SK-N-SH (cell line): ENCODE data around the gene STK39. TPM values are rescaled to one million over a fixed set of nuclear protein-coding genes. Genes with fewer than 3 reads are reported as not detected.

Experiments used
- CTCF ChIA-PET: fragments of 300-600, 350-600 bp; formaldehyde crosslinking; extraction: SDS; loops from one replicate; lab custom pipeline; 2021; lab: Yijun Ruan, JAX
- POLR2A ChIA-PET: fragments of 350-600 bp; sonication (Branson Sonifier 250); formaldehyde crosslinking; extraction: SDS; loops from one replicate; lab custom pipeline; 2020; ENCODE audit warnings: antibody characterized with exemption, inconsistent platforms; lab: Yijun Ruan, JAX
- DNase-seq: peaks from one replicate; pipeline ENCODE4 v3.0.0; 2012
- H2AFZ ChIP-seq: fragments of 200-600 bp; sonication (generic); 2 replicates; pipeline ENCODE4 v1.8.1; 2016; ENCODE audit warnings: antibody characterized with exemption, mild to moderate bottlenecking, low read depth
- H3F3A ChIP-seq: fragments of 200-600 bp; sonication (generic); replicated peaks from 2 replicates; pipeline ENCODE3; 2016; ENCODE audit warnings: antibody characterized with exemption, mild to moderate bottlenecking; ENCODE audit not compliant: insufficient read depth
- H3K27ac ChIP-seq, 2 experiments: fragments of 200-500 bp in 1 of 2; fragments of 200-600 bp in 1 of 2; sonication (Bioruptor generic) in 1 of 2; sonication (generic), shearing (Covaris generic) in 1 of 2; 2 replicates each; pipeline versions ENCODE4 v1.5.1 to v1.6.1; 2014 to 2016; ENCODE audit warnings: low read depth in 2 of 2, inconsistent platforms in 1 of 2, low read length in 1 of 2, mild to moderate bottlenecking in 1 of 2, mixed read lengths in 1 of 2
- H3K27me3 ChIP-seq: fragments of 200-600 bp; sonication (generic), shearing (Covaris generic); 2 replicates; pipeline ENCODE4 v1.6.1; 2016; ENCODE audit warnings: mixed run types; ENCODE audit not compliant: insufficient read depth
- H3K36me3 ChIP-seq, 2 experiments: fragments of 200-500 bp in 1 of 2; fragments of 200-600 bp in 1 of 2; sonication (Bioruptor generic) in 1 of 2; sonication (generic) in 1 of 2; replicated peaks in 1 of 2; 2 replicates each; pipeline versions ENCODE3 to v1.5.1; 2014 to 2016; ENCODE audit warnings: low read length in 1 of 2, mild to moderate bottlenecking in 1 of 2; ENCODE audit not compliant: insufficient read depth in 2 of 2, control insufficient read depth in 1 of 2
- H3K4me1 ChIP-seq, 2 experiments: fragments of 200-500 bp in 1 of 2; fragments of 200-600 bp in 1 of 2; sonication (Bioruptor generic) in 1 of 2; sonication (generic), shearing (Covaris generic) in 1 of 2; 2 replicates each; pipeline versions ENCODE4 v1.5.1 to v1.6.1; 2014 to 2016; ENCODE audit warnings: low read depth in 1 of 2, low read length in 1 of 2, mixed run types in 1 of 2; ENCODE audit not compliant: insufficient read depth in 2 of 2, control insufficient read depth in 1 of 2
- H3K4me2 ChIP-seq: fragments of 200-600 bp; sonication (generic), shearing (Covaris generic); 2 replicates; pipeline ENCODE4 v1.6.1; 2017; ENCODE audit warnings: mixed run types
- H3K4me3 ChIP-seq, 2 experiments: fragments of 200-500 bp in 1 of 2; fragments of 200-600 bp in 1 of 2; sonication (Bioruptor generic) in 1 of 2; sonication (generic), shearing (Covaris generic) in 1 of 2; 2 replicates each; pipeline versions ENCODE4 v1.5.1 to v1.8.1; 2014 to 2016; ENCODE audit warnings: low read depth in 2 of 2, inconsistent platforms in 1 of 2, low read length in 1 of 2, mild to moderate bottlenecking in 1 of 2, mixed read lengths in 1 of 2, moderate library complexity in 1 of 2
- H3K79me2 ChIP-seq: fragments of 200-600 bp; sonication (generic); 2 replicates; pipeline ENCODE4 v1.8.1; 2017; ENCODE audit warnings: mild to moderate bottlenecking; ENCODE audit not compliant: insufficient read depth
- H3K9ac ChIP-seq: fragments of 200-600 bp; sonication (generic); 2 replicates; pipeline ENCODE4 v1.6.1; 2017; ENCODE audit warnings: mixed run types
- H3K9me2 ChIP-seq: fragments of 200-600 bp; sonication (generic); 2 replicates; pipeline ENCODE4 v1.6.1; 2017; ENCODE audit warnings: mixed run types
- H3K9me3 ChIP-seq: fragments of 200-600 bp; sonication (generic); 2 replicates; pipeline ENCODE4 v1.6.1; 2017; ENCODE audit warnings: mixed run types, mild to moderate bottlenecking, moderate library complexity
- H4K20me1 ChIP-seq: fragments of 200-600 bp; sonication (generic); 2 replicates; pipeline ENCODE4 v1.6.1; 2017; ENCODE audit warnings: mild to moderate bottlenecking, mixed run types; ENCODE audit not compliant: insufficient read depth
- ELF1 ChIP-seq: IDR thresholded peaks from 2 replicates; pipeline ENCODE4 v1.4.0; 2012
- EP300 ChIP-seq, 2 experiments: IDR thresholded peaks; 2 replicates each; pipeline versions ENCODE4 v1.4.0 to v1.6.1; 2012; ENCODE audit warnings: borderline replicate concordance in 1 of 2, low read depth in 1 of 2, low read length in 1 of 2
- EZH2phosphoT487 ChIP-seq: fragments of 200-600 bp; sonication (generic); IDR thresholded peaks from 2 replicates; pipeline ENCODE4 v1.6.1; 2017; ENCODE audit warnings: low read depth, mixed run types, mild to moderate bottlenecking, antibody characterized with exemption, moderate library complexity, borderline replicate concordance
- FOSL2 ChIP-seq: IDR thresholded peaks from 2 replicates; pipeline ENCODE4 v1.4.0; 2012; ENCODE audit warnings: low read depth, mild to moderate bottlenecking, moderate library complexity, borderline replicate concordance
- FOXJ3 ChIP-seq: sonication (generic); formaldehyde crosslinking; IDR thresholded peaks from 2 replicates; pipeline ENCODE4 v1.5.1; 2020; ENCODE audit warnings: mild to moderate bottlenecking, missing genetic modification reagents
- GATA2 ChIP-seq: sonication (generic); formaldehyde crosslinking; IDR thresholded peaks from 2 replicates; pipeline ENCODE4 v1.5.0; 2020; ENCODE audit warnings: mild to moderate bottlenecking, missing genetic modification reagents
- NRF1 ChIP-seq: IDR thresholded peaks from 2 replicates; pipeline ENCODE4 v1.6.1; 2012; ENCODE audit warnings: low read depth, mild to moderate bottlenecking, low read length
- RCOR1 ChIP-seq: fragments of 150-350 bp; IDR thresholded peaks from 2 replicates; pipeline ENCODE4 v1.6.1; 2017; ENCODE audit warnings: antibody characterized with exemption, low read length
- TCF12 ChIP-seq: IDR thresholded peaks from 2 replicates; pipeline ENCODE4 v1.4.0; 2012
- WGBS: methylation state at CpG from one replicate; pipeline ENCODE4 v1.1.6; 2017; ENCODE audit warnings: low lambda C conversion rate; 5-methylcytosine and 5-hydroxymethylcytosine counted together
- polyA plus RNA-seq, 3 experiments: library from polyadenylated mRNA; depleted of rRNA; stranded (reverse); fragments of >200 nt; gene quantifications; 2 replicates each; pipeline ENCODE4 v1.2.3, GENCODE V29; 2012
- TF ChIP-seq, protein P1 (sequence below): fragments of 200-600 bp; sonication (generic); IDR thresholded peaks from 2 replicates; pipeline ENCODE4 v1.6.1; 2017; ENCODE audit warnings: antibody characterized with exemption, mild to moderate bottlenecking, moderate library complexity
- TF ChIP-seq, protein P2 (sequence below): IDR thresholded peaks from 2 replicates; pipeline ENCODE4 v1.6.1; 2012; ENCODE audit warnings: mild to moderate bottlenecking, low read depth, low read length, moderate library complexity
- TF ChIP-seq, protein P3 (sequence below): fragments of 150-350 bp; IDR thresholded peaks from 2 replicates; pipeline ENCODE4 v1.6.1; 2016; ENCODE audit warnings: mild to moderate bottlenecking, low read depth, low read length

STK39 gene
- polyA plus RNA-seq, 1 of the 3 experiments (the other 2 are of a cell fraction): 9.6 TPM

DNA sequence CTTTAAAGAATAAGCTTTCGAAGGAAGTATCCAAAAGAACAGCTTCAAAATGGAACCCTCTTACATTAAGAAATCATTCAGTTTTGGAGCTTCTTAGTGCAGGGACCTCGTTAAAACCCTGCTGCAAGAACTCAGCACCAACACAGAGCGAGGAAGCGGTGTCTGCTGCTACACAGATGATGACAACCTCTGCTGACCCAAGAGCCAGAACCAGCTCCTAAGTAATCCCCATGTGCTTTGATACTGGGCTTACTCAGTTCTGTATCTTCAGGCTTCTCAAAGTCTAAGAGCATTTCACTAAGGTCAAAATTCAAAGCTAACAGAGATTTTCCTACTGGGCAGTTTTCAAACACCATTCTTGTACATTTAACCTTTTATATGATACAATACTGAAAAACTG lies 194.6 kb downstream of the STK39 start:
- DNase-seq: no peak
- H3K4me3 ChIP-seq: no peak overlapping the region
- WGBS: 89% methylated on average over 4 of the region's 4 CpGs
- TF ChIP-seq NRF1 (no peak), ELF1 (no peak), EZH2phosphoT487 (no peak), GATA2 (CRISPR knock-in tag) (no peak), RCOR1 (no peak), FOXJ3 (CRISPR knock-in tag) (no peak), FOSL2 (no peak), EP300 (IDR thresholded peaks at IDR 0.05; ENCODE audit: borderline replicate concordance in 1 of 2, low read depth in 1 of 2, low read length in 1 of 2) (no peak), TCF12 (no peak)
- TF ChIP-seq, protein P1, sequence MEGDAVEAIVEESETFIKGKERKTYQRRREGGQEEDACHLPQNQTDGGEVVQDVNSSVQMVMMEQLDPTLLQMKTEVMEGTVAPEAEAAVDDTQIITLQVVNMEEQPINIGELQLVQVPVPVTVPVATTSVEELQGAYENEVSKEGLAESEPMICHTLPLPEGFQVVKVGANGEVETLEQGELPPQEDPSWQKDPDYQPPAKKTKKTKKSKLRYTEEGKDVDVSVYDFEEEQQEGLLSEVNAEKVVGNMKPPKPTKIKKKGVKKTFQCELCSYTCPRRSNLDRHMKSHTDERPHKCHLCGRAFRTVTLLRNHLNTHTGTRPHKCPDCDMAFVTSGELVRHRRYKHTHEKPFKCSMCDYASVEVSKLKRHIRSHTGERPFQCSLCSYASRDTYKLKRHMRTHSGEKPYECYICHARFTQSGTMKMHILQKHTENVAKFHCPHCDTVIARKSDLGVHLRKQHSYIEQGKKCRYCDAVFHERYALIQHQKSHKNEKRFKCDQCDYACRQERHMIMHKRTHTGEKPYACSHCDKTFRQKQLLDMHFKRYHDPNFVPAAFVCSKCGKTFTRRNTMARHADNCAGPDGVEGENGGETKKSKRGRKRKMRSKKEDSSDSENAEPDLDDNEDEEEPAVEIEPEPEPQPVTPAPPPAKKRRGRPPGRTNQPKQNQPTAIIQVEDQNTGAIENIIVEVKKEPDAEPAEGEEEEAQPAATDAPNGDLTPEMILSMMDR: no peak
- TF ChIP-seq, protein P2, sequence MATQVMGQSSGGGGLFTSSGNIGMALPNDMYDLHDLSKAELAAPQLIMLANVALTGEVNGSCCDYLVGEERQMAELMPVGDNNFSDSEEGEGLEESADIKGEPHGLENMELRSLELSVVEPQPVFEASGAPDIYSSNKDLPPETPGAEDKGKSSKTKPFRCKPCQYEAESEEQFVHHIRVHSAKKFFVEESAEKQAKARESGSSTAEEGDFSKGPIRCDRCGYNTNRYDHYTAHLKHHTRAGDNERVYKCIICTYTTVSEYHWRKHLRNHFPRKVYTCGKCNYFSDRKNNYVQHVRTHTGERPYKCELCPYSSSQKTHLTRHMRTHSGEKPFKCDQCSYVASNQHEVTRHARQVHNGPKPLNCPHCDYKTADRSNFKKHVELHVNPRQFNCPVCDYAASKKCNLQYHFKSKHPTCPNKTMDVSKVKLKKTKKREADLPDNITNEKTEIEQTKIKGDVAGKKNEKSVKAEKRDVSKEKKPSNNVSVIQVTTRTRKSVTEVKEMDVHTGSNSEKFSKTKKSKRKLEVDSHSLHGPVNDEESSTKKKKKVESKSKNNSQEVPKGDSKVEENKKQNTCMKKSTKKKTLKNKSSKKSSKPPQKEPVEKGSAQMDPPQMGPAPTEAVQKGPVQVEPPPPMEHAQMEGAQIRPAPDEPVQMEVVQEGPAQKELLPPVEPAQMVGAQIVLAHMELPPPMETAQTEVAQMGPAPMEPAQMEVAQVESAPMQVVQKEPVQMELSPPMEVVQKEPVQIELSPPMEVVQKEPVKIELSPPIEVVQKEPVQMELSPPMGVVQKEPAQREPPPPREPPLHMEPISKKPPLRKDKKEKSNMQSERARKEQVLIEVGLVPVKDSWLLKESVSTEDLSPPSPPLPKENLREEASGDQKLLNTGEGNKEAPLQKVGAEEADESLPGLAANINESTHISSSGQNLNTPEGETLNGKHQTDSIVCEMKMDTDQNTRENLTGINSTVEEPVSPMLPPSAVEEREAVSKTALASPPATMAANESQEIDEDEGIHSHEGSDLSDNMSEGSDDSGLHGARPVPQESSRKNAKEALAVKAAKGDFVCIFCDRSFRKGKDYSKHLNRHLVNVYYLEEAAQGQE: no peak
- TF ChIP-seq, protein P3, sequence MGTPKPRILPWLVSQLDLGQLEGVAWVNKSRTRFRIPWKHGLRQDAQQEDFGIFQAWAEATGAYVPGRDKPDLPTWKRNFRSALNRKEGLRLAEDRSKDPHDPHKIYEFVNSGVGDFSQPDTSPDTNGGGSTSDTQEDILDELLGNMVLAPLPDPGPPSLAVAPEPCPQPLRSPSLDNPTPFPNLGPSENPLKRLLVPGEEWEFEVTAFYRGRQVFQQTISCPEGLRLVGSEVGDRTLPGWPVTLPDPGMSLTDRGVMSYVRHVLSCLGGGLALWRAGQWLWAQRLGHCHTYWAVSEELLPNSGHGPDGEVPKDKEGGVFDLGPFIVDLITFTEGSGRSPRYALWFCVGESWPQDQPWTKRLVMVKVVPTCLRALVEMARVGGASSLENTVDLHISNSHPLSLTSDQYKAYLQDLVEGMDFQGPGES: no peak
- TF ChIP-seq, all 33 proteins: peak for 0
- CTCF ChIA-PET: interaction anchor here (0.8 to 1.4 kb wide), 3 partner anchors 65 to 294 kb away, joined by 3 to 5 read pairs (median 3); no protein-coding TSS in a partner anchor
- Histone ChIP-seq H3K9ac (no peak overlapping the region), H2AFZ (no peak overlapping the region), H3K4me2 (no peak overlapping the region), H3K36me3 (peaks cover 4% of the 10 kb centered on the region in 2 experiments), H3F3A (no peaks in the 10 kb centered on the region), H3K9me2 (no peaks in the 10 kb centered on the region), H4K20me1 (no peaks in the 10 kb centered on the region), H3K79me2 (no peaks in the 10 kb centered on the region), H3K27me3 (no peaks in the 10 kb centered on the region), H3K9me3 (no peaks in the 10 kb centered on the region), H3K4me1 (no peaks in the 10 kb centered on the region; a peak in 2 of 4 replicates), H3K27ac (no peak overlapping the region)
- POLR2A ChIA-PET: no interaction called here
